Measurements from ENCODE around the gene HOXC4.

DNA sequence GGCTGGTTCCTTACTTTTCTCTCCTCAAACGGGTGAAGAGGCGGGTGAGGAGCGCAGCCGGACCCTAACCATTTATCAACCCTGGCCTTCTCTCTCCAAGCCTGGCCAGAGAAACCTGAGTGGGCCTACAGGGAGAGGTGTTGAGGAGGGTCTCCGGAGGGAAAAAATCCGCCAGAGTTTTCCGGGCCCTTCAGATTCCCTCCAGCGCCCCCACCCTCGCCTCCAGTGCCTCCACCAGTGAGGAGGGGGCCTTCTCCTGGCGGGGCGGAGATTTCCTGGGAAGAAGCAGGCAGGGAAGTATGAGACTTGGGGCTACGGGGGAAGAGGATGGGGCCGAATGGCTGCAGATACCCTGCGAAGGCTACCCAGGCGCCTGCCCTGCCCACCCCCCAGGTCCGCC is 22.2 kb upstream of the HOXC4 start:
- TF ChIP-seq EZH2 (IDR thresholded peaks at IDR 0.05; ENCODE audit: insufficient read depth, poor library complexity, severe bottlenecking) (no peak), EZH2phosphoT487 (IDR thresholded peaks at IDR 0.05; ENCODE audit: insufficient read depth, low read depth) (no peak)

Data from GM23248 (cell line).